ENCODE results near the gene KXD1. TPM values are rescaled to one million over a fixed set of nuclear protein-coding genes. Genes with fewer than 3 reads are reported as not detected.
"Not testable (repeated sequence)": the region's sequence is repeated elsewhere in the genome, so short reads cannot be mapped to it uniquely, and the experiment has no call there.

KXD1 gene
- total RNA-seq, 8 experiments from 2014 or later: 48.4 to 106 (median 68.1) TPM

DNA sequence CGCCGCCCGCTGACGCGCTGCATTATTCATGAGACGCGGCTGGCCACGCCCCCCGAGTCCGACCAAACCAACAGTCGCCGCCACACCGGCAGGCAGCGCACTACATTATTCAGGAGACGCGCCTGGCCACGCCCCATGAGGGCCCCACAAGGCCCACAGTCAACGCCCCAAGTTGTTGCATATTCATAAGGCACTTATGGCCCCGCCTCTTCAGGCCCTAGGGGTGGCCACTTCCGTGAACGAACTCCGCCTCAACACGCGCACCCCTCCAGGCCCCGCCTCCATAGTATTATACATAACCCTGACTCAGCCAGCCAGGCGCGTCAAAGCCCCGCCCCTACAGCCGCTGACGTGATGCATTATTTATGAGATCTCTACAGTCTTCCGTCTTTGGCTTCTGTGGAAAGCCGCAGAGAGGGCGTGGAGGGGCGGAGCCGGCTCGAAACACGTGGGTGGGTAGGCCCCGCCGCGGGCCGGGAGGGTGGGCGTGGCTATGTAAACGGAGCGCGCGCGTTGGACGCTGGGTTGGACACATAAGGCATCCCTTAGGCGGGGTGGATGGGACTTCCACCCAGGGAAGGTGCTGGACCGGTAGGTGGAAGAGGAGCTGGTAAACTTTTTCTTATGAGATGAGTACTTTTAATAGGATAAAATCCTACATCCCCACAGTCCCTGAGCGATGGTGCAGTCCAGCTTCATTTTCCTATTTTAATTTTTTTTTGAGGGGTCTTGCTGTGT, 35.4 kb upstream of the KXD1 start:
- H3K27ac ChIP-seq: peak overlapping the region; percentile 50 to 64

DNA sequence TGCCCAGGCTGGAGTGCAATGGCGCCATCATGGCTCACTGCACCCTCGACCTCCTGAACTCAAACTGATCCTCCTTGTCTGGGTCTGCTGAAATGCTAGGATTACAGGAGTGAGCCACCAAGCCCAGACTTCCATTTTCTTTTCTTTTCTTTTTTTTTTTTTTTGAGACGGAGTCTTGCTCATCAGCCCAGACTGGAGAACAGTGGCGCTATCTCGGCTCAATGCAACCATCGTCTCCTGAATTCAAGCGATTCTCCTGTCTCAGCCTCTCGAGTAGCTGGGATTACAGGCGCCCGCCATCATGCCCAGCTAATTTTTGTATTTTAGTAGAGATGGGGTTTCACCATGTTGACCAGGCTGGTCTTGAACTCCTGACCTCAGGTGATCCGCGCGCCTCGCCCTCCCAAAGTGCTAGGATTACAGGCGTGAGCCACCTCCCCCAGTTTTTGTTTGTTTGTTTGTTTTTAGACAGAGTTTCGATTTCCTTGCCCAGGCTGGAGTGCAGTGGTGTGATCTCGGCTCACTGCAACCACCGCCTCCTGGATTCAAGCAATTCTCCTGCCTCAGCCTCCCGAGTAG, 34.7 kb upstream of the KXD1 start:
- in situ Hi-C loops (cut with MboI; ENCODE audit: low pct_unique_long_range_greater_than_20kb in 2 of 9, low sequenced_read_pairs in 9 of 9, unreplicated experiment in 9 of 9); ATAC-seq (replicated peaks in 6 of 8); H3K4me1 ChIP-seq (replicated peaks in 1 of 2): not testable (repeated sequence)
- 17 to 97% (median 89%) methylated on average over 1 to 16 of the region's 19 CpGs for WGBS, 10 experiments
- Histone ChIP-seq H3K4me3 (peak overlapping the region; percentile 3 to 22 (median 13)), H3K27ac (peak overlapping the region; percentile 50 to 64)

More for the DNA sequence above, 35.4 kb upstream of the KXD1 start:
- 0 to 100% (median 60%) methylated on average over 1 of the region's 51 CpGs; no CpG with 5 or more reads in 5 of the 10 experiments for WGBS, 10 experiments
- Histone ChIP-seq H3K4me3 (peak overlapping the region; percentile 66 to 82 (median 74)), H3K4me1 (replicated peaks in 1 of 2) (peaks cover 0 to 4% of the 10 kb centered on the region in 2 donors)
- in situ Hi-C loops (cut with MboI; ENCODE audit: low pct_unique_long_range_greater_than_20kb in 2 of 9, low sequenced_read_pairs in 9 of 9, unreplicated experiment in 9 of 9): no loop called here
- ATAC-seq (replicated peaks in 6 of 8): peak; percentile 76 to 90 (median 89)

DNA sequence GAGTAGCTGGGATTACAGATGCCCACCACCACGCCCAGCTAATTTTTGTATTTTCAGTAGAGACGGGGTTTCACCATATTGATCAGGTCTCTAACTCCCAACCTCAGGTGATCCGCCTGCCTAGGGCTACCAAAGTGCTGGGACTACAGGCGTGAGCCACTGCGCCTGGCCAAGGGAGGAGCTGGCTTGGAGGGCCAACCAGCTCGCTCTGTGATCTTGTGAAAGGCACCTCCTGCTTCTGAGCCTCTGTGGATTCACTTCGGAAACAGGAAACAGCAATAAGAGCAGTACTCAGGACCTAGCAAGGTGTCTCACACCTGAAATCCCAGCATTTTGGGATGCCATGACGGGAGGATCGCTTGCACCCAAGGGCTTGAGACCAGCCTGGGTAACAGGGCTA, 33.8 kb upstream of the KXD1 start:
- Histone ChIP-seq H3K4me1 (replicated peaks in 1 of 2) (peaks cover 0 to 4% of the 10 kb centered on the region in 2 donors), H3K4me3 (no peak overlapping the region), H3K27ac (no peak overlapping the region)
- in situ Hi-C loops (cut with MboI; ENCODE audit: low pct_unique_long_range_greater_than_20kb in 2 of 9, low sequenced_read_pairs in 9 of 9, unreplicated experiment in 9 of 9): no loop called here
- WGBS, 10 experiments: 79 to 100% (median 96%) methylated on average over 2 to 8 of the region's 9 CpGs; no CpG with 5 or more reads in 3 of the 10 experiments
- ATAC-seq (replicated peaks in 6 of 8): no peak

DNA sequence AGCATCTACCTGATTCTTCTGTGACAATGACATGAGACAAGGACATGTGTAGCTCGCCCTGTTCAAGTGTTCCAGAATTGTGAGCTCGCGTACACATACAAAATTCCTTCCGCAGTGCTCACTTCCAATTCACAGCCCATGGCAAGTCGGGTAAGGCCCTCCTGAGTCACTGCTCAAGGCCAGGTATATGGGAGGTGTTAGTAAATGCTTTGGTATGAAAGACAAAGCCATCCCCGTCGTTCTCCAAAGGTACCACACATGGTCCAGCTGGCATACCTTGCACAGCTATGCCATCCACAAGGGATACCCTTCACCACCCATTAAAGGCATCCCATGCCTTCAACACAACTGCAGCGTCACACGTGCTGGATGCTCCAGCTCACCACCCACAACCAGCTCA, 31.4 kb upstream of the KXD1 start:
- 60 to 100% (median 86%) methylated on average over 1 to 5 of the region's 9 CpGs; no CpG with 5 or more reads in 3 of the 10 experiments for WGBS, 10 experiments
- no peak for ATAC-seq (replicated peaks in 6 of 8)
- H3K4me1 ChIP-seq (replicated peaks in 1 of 2): no peaks in the 10 kb centered on the region
- in situ Hi-C loops (cut with MboI; ENCODE audit: low pct_unique_long_range_greater_than_20kb in 2 of 9, low sequenced_read_pairs in 9 of 9, unreplicated experiment in 9 of 9): no loop called here
- no peak overlapping the region for H3K27ac ChIP-seq
- H3K4me3 ChIP-seq: no peak overlapping the region

DNA sequence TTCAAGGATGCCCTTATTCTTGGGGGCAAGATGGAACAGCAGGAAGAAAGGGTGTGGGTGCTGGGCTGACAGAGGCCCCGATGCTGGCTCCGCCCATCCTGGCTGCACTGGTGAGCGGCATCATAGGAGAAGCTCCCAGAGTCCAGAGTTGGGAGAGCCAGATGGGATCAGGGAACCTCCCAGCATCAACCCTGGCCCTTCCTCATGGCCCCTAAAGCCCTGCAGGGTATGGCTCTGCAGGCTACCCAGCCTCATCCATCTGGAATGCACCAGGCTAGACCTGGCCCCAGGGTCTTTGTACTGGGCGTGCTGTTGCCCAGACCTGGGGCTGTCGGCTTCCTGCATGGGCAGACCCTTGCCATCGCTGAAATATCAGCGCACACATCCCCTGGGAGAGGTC, 27.9 kb upstream of the KXD1 start:
- in situ Hi-C loops (cut with MboI; ENCODE audit: low pct_unique_long_range_greater_than_20kb in 2 of 9, low sequenced_read_pairs in 9 of 9, unreplicated experiment in 9 of 9): no loop called here
- no peak overlapping the region for H3K4me3 ChIP-seq
- no peaks in the 10 kb centered on the region for H3K4me1 ChIP-seq (replicated peaks in 1 of 2)
- ATAC-seq (replicated peaks in 6 of 8): peak; percentile 18 to 95 (median 55)
- WGBS, 10 experiments: 57 to 100% (median 94%) methylated on average over 1 to 6 of the region's 7 CpGs; no CpG with 5 or more reads in 4 of the 10 experiments
- no peak overlapping the region for H3K27ac ChIP-seq

DNA sequence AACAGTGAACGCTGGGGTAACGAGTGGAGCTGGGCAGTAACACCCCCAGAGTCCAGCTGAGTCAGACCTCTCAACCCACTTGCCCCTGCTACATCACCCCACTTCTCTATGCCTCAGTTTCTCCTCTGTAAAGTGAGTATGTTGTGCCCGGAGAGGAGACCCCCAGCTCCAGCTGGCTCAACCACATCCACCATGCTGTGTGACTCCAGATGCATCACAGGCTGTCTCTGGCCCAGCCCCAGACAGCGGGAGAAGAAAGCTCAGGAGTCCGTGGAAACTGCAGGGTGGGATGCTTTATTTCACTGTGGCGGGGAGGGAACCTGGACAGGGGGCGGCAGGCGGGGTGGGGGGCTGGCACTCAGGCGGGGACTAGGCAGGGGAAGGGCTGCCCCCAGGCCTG, 26.2 kb upstream of the KXD1 start:
- Histone ChIP-seq H3K4me1 (replicated peaks in 1 of 2) (no peaks in the 10 kb centered on the region), H3K4me3 (no peak overlapping the region), H3K27ac (no peak overlapping the region)
- in situ Hi-C loops (cut with MboI; ENCODE audit: low pct_unique_long_range_greater_than_20kb in 2 of 9, low sequenced_read_pairs in 9 of 9, unreplicated experiment in 9 of 9): no loop called here
- WGBS, 10 experiments: 40 to 96% (median 75%) methylated on average over 1 to 4 of the region's 9 CpGs; no CpG with 5 or more reads in 6 of the 10 experiments
- no peak for ATAC-seq (replicated peaks in 6 of 8)

DNA sequence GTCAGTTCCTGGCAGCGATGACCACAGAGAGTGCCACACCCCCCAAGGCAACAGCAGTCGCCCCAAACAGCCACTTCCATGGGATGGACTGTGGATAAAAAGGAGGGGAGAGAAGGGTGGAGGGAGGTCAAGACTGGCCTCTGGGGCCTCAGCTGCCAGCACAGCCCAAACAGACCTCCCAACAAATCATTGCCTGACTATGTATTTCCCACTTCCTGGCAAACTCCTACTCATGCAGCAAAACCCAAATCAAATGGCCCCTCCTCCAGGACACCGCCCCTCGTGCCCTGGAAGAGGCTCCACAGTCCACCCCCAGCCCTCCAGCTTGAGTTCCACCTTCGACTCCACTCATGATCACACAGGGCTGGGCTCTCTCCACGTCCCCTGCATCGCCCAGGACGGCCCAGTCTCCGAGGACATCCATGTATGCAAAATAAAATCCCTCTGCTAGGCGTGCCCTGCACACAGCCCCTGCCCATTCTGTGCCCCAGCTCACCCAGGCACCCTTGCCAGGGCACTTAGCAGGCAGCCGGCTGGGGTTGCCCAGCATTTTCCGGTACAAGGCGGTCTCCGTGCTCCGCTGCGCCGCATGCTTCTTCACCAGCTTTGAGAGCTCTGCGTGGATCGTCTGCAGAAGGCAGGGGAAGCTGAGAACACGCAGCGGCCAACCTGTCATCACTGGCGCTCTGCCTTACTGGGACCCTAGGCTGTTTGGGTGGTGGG, 25.3 kb upstream of the KXD1 start:
- no peak overlapping the region for H3K27ac ChIP-seq
- in situ Hi-C loops (cut with MboI; ENCODE audit: low pct_unique_long_range_greater_than_20kb in 2 of 9, low sequenced_read_pairs in 9 of 9, unreplicated experiment in 9 of 9): no loop called here
- WGBS, 10 experiments: 70 to 98% (median 72%) methylated on average over 4 to 7 of the region's 22 CpGs; no CpG with 5 or more reads in 7 of the 10 experiments
- ATAC-seq (replicated peaks in 6 of 8): peak in 5 of 8 experiments; percentile 5 to 71 (median 12)
- no peaks in the 10 kb centered on the region for H3K4me1 ChIP-seq (replicated peaks in 1 of 2)
- H3K4me3 ChIP-seq: no peak overlapping the region

DNA sequence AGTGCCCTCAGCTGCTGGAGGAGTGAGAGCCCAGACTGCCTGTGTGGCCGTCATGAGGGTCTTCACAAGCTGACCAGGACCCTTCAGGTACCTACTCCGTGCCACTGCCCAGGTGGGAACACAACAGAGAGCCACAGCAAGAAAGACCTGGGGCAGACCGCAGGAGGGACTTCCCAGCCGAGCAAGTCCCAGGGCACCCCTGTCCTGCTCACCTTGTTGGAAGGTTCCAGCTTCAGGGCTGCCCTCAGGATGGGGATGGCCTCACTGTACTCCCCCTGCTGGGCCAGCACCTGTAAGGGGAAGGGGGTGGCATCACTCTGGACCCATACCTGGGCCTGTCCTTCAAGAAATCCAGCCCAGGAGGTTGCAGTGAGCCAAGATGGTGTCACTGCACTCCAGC, 24.6 kb upstream of the KXD1 start:
- no peak overlapping the region for H3K4me3 ChIP-seq
- no peak overlapping the region for H3K27ac ChIP-seq
- ATAC-seq (replicated peaks in 6 of 8): no peak
- H3K4me1 ChIP-seq (replicated peaks in 1 of 2): no peaks in the 10 kb centered on the region
- in situ Hi-C loops (cut with MboI; ENCODE audit: low pct_unique_long_range_greater_than_20kb in 2 of 9, low sequenced_read_pairs in 9 of 9, unreplicated experiment in 9 of 9): no loop called here
- 80 to 100% (median 100%) methylated on average over 1 to 4 of the region's 4 CpGs; no CpG with 5 or more reads in 5 of the 10 experiments for WGBS, 10 experiments

DNA sequence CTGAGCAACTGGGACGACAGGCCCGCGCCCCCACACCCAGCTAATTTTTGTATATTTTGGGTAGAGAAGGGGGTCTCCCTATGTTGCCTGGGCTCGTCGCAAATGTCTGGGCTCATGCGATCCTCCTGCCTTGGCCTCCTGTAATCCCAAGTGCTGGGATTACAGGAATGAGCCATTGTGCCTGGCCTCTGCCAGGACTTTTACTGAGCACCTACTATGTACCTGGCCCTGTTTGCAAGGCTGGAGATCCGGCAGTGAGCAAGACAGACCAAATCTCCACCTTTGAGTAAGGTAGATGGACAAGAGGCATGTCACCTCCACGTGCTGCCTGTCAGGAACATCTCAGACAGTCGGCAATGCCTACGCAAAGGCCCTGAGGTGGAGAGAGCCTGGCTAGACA, 21.2 kb upstream of the KXD1 start:
- no peak overlapping the region for H3K4me3 ChIP-seq
- H3K4me1 ChIP-seq (replicated peaks in 1 of 2): no peaks in the 10 kb centered on the region
- ATAC-seq (replicated peaks in 6 of 8): no peak
- H3K27ac ChIP-seq: no peak overlapping the region
- in situ Hi-C loops (cut with MboI; ENCODE audit: low pct_unique_long_range_greater_than_20kb in 2 of 9, low sequenced_read_pairs in 9 of 9, unreplicated experiment in 9 of 9): no loop called here
- whole genome bisulfite sequencing, 10 experiments: 60 to 100% (median 93%) methylated on average over 1 to 7 of the region's 10 CpGs; no CpG with 5 or more reads in 3 of the 10 experiments

DNA sequence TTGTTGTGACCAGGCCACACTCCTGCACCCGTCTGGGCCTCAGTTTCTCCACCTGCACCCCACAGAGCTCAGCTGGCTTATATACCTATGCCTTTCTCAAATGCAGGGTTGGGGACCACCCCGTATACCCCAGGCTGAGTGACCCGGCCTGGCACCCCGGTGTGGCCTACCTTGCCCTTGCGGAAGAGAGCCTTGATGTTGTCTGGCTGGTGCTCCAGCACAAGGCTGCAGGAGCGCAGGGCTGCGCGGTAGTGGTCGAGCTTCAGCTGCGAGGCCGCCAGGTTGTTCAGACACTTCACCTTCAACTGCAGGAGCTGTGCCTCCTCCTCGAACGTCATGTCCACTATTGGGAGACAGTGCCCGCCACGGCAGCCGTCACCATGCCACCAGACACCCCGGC, 20.2 kb upstream of the KXD1 start:
- Histone ChIP-seq H3K27ac (no peak overlapping the region), H3K4me1 (replicated peaks in 1 of 2) (peaks cover 0 to 4% of the 10 kb centered on the region in 2 donors), H3K4me3 (no peak overlapping the region)
- no peak for ATAC-seq (replicated peaks in 6 of 8)
- WGBS, 10 experiments: 70 to 100% (median 100%) methylated on average over 1 to 2 of the region's 17 CpGs; no CpG with 5 or more reads in 7 of the 10 experiments
- in situ Hi-C loops (cut with MboI; ENCODE audit: low pct_unique_long_range_greater_than_20kb in 2 of 9, low sequenced_read_pairs in 9 of 9, unreplicated experiment in 9 of 9): no loop called here

DNA sequence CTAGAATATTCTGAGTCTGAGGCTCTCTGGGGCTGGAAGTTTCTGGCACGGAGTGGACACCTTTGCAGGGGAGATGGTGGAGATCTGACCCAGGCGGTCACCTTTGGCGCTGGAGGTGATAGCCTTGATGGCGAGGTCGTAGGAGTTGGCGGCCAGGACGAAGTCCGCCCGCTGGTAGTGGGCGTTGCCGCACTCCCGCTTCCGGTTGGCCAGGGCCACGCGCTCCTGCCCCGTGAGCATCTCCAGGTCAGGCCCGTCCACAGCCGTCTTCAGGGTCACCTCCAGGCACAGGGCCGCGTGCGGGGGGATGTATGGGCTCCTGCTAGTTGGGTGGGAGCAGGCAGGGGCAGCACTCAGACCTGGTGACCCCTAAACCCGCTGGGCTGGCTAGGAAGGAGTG, 19.6 kb upstream of the KXD1 start:
- no peak overlapping the region for H3K4me3 ChIP-seq
- peaks cover 0 to 5% of the 10 kb centered on the region in 2 donors for H3K4me1 ChIP-seq (replicated peaks in 1 of 2)
- WGBS, 10 experiments: 91 to 100% (median 95%) methylated on average over 4 to 9 of the region's 22 CpGs; no CpG with 5 or more reads in 7 of the 10 experiments
- H3K27ac ChIP-seq: no peak overlapping the region
- ATAC-seq (replicated peaks in 6 of 8): no peak
- in situ Hi-C loops (cut with MboI; ENCODE audit: low pct_unique_long_range_greater_than_20kb in 2 of 9, low sequenced_read_pairs in 9 of 9, unreplicated experiment in 9 of 9): no loop called here

DNA sequence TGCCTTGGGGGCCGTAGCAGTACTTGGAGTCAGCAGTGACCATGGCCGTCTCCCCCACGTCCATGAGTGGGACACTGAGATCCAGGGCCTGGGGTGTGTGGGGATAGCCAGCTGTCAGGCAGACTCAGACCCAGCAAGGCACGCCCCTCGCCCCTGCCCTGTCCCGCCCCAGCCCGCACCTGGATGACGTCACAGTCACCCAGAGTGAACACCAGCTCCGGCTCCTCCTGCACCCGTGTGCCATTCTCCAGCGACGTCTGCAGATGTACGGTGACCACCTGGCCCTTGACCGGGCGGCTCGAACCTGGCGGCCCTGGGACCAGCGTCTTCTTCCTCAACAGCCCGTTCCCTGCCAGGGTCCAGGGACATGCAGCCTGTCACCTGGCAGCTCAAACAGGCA, 18.3 kb upstream of the KXD1 start:
- no peak for ATAC-seq (replicated peaks in 6 of 8)
- Histone ChIP-seq H3K4me3 (no peak overlapping the region), H3K27ac (no peak overlapping the region), H3K4me1 (replicated peaks in 1 of 2) (peaks cover 3 to 10% of the 10 kb centered on the region in 2 donors)
- 100% methylated on average over 2 of the region's 19 CpGs; no CpG with 5 or more reads in 9 of the 10 experiments for WGBS, 10 experiments
- in situ Hi-C loops (cut with MboI; ENCODE audit: low pct_unique_long_range_greater_than_20kb in 2 of 9, low sequenced_read_pairs in 9 of 9, unreplicated experiment in 9 of 9): no loop called here

DNA sequence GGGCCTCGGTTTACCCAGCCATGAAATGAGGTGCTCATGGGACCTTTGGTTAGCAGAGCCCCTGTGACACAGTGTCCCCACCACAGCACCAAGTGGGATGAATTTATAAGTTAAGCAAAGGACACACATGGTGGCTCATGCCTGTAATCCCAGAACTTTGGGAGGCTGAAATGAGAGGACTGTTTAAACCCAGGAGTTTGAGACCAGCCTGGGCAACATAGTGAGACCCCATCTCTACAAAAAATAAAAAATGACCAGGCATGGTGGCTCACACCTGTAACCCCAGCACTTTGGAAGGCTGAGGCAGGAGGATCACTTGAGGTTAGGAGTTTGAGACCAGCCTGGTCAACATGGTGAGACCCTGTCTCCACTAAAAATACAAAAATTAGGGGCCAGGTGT, 17.5 kb upstream of the KXD1 start:
- H3K27ac ChIP-seq; H3K4me3 ChIP-seq; in situ Hi-C loops (cut with MboI; ENCODE audit: low pct_unique_long_range_greater_than_20kb in 2 of 9, low sequenced_read_pairs in 9 of 9, unreplicated experiment in 9 of 9); ATAC-seq (replicated peaks in 6 of 8): not testable (repeated sequence)
- WGBS, 10 experiments: 40 to 83% (median 75%) methylated on average over 1 of the region's 1 CpG; no CpG with 5 or more reads in 7 of the 10 experiments
- H3K4me1 ChIP-seq (replicated peaks in 1 of 2): peaks cover 3 to 10% of the 10 kb centered on the region in 2 donors

All from motor neuron (in vitro differentiated cells).